ENCODE data around the gene DNAH10.

DNAH10 gene

DNA sequence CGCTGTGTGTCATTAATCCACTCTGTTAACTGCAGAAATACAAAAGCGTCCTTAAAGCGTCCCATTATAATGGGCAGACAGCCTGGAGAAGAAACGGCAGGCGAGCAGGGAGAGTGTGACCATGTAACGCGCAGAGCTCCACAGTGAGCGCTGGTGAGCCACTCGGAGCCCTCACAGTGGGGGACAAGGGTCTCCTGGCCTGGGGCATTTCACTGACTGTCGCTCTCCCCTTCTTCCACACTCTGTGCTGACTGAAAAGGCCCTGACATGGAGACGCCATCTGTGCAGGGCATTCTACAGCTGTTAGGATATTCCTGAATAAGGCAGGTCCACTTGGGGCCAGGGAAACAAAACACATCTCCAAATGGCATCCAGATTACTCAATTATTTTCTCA, 186.3 kb downstream of the DNAH10 start:
- Histone ChIP-seq H3K4me1 (ENCODE audit: control insufficient read depth, insufficient read depth, low read length) (peaks cover 8% of the 10 kb centered on the region), H3K4me3 (ENCODE audit: low read length in 2 of 2) (no peak overlapping the region), H3K9ac (ENCODE audit: low read length in 2 of 2) (no peak overlapping the region), H3K27me3 (ENCODE audit: control insufficient read depth in 1 of 2, insufficient read depth in 2 of 2, low read length in 2 of 2) (no peaks in the 10 kb centered on the region), H3K9me3 (ENCODE audit: control insufficient read depth in 2 of 2, low read length in 2 of 2) (no peaks in the 10 kb centered on the region), H3K27ac (ENCODE audit: low read length) (no peak overlapping the region), H3K36me3 (ENCODE audit: control insufficient read depth in 2 of 2, insufficient read depth in 2 of 2, low read length in 2 of 2) (peaks cover 14 to 17% of the 10 kb centered on the region in 2 donors)

DNA sequence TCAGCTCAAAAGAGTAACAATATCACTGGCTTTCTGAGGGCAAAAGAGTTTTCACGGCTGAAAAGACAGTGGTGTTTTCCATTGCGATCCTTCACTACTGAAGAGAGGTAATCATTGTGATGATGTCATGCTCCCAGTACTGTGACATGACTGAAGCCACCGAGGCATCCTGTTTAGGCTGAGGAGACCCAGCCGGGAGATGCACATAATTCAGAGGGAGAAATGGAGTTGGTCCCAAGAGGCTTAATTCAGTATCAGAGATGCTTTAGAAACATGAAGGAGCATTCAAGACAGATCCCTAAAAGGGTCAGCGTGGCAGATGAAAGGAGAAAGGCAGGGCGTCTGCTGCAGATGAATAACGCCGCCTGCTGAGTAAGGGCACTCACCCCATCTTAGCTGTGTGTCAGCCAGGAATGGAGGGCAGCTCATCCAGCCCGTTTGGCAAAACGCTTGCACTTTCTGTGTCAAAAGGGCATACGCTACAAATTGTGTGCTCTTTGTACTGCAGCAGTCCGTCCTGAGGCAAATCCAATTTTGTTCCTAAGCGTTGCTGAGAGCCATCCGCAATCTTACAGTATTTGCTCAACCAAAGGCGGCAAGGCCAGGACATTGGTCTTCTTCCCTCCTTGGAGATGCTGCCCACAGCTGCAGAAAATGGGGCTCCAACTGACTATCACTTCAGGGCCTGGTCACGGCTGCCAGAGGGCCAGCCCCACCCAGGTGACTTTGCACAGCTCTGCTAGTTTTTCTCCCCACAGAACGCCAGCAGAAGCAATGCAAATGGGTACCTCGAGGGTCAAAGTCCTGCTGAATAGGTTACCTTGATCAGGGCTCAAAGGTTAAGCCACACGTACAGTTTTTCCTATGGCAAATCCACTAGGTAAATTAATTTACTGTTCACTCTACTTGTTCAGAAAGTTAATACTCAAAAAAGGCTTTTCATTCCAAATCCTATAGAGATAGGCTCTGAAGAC, 187.0 kb downstream of the DNAH10 start:
- Histone ChIP-seq H3K9me3 (ENCODE audit: control insufficient read depth in 2 of 2, low read length in 2 of 2) (no peaks in the 10 kb centered on the region), H3K36me3 (ENCODE audit: control insufficient read depth in 2 of 2, insufficient read depth in 2 of 2, low read length in 2 of 2) (peaks cover 10 to 13% of the 10 kb centered on the region in 2 donors), H3K4me3 (ENCODE audit: low read length in 2 of 2) (no peak overlapping the region), H3K4me1 (ENCODE audit: control insufficient read depth, insufficient read depth, low read length) (peaks cover 8% of the 10 kb centered on the region), H3K27ac (ENCODE audit: low read length) (no peak overlapping the region), H3K27me3 (ENCODE audit: control insufficient read depth in 1 of 2, insufficient read depth in 2 of 2, low read length in 2 of 2) (no peaks in the 10 kb centered on the region), H3K9ac (ENCODE audit: low read length in 2 of 2) (no peak overlapping the region)

DNA sequence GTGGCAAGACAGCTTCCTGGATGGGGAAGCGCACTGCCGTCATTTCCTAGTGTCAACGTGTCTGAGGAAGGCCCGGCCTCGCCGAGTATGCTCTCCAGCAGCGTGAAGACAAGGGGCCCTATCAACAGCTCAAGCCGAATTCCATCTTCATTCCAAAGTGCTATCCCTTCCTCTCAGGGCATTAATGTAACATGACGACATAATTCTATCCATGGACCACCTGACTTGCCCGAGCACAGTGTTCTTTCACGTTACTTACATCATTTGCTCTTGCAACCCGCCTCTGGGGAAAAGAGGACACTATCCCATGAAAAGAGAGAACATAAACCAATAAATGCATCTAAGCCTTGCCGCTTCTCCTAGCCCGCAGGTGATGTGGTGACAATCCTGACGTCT, 187.7 kb downstream of the DNAH10 start:
- Histone ChIP-seq H3K9ac (ENCODE audit: low read length in 2 of 2) (no peak overlapping the region), H3K4me3 (ENCODE audit: low read length in 2 of 2) (no peak overlapping the region), H3K27ac (ENCODE audit: low read length) (no peak overlapping the region), H3K36me3 (ENCODE audit: control insufficient read depth in 2 of 2, insufficient read depth in 2 of 2, low read length in 2 of 2) (peaks cover 6 to 9% of the 10 kb centered on the region in 2 donors), H3K9me3 (ENCODE audit: control insufficient read depth in 2 of 2, low read length in 2 of 2) (no peaks in the 10 kb centered on the region), H3K27me3 (ENCODE audit: control insufficient read depth in 1 of 2, insufficient read depth in 2 of 2, low read length in 2 of 2) (no peaks in the 10 kb centered on the region), H3K4me1 (ENCODE audit: control insufficient read depth, insufficient read depth, low read length) (peaks cover 8% of the 10 kb centered on the region)

DNA sequence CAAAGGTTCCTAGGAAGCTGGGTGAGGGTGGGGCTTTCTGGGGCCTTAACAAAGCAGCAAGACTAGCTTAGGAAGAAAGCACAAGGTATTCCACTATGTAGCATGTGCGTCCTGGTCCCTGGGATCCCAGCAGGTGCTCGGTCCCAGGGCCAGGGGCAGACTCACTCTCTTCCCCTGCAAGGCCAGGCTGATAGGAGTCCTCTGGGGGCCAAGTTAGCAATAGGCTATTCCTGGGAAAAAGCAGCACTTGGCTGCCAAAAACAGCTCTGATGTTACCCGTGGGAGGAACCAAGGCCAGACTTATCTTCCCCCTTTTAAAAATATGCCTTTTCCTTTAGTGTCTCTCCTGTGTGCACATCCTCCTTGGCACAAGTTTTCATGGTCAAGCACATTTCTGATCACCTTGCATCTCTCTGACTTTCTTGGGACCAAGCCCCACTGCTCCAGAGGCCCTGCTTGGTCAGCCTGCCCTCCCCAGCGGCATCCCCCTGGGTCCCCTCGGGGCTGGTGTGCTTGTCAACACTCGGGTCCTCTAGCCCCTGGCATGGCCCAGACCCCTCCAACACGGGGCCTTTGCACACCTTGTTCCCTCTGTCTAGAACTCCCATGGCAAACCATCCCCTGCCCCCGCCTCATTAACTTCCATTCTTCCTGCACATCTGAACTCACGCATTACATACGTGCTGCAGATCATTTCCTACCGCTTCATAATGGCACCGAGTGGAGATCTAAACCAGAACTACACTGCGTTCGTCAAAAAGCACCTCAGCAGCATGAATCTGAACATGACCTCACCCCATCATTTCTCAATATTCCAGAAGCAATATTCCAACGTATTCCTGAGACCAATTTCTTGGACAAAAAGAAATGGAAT, 188.6 kb downstream of the DNAH10 start:
- H3K27me3 ChIP-seq (ENCODE audit: control insufficient read depth in 1 of 2, insufficient read depth in 2 of 2, low read length in 2 of 2): no peaks in the 10 kb centered on the region
- no peak overlapping the region for H3K9ac ChIP-seq (ENCODE audit: low read length in 2 of 2)
- no peak overlapping the region for H3K27ac ChIP-seq (ENCODE audit: low read length)
- peaks cover 0 to 3% of the 10 kb centered on the region in 2 donors for H3K36me3 ChIP-seq (ENCODE audit: control insufficient read depth in 2 of 2, insufficient read depth in 2 of 2, low read length in 2 of 2)
- H3K9me3 ChIP-seq (ENCODE audit: control insufficient read depth in 2 of 2, low read length in 2 of 2): no peaks in the 10 kb centered on the region
- peaks cover 8% of the 10 kb centered on the region for H3K4me1 ChIP-seq (ENCODE audit: control insufficient read depth, insufficient read depth, low read length)
- H3K4me3 ChIP-seq (ENCODE audit: low read length in 2 of 2): no peak overlapping the region

DNA sequence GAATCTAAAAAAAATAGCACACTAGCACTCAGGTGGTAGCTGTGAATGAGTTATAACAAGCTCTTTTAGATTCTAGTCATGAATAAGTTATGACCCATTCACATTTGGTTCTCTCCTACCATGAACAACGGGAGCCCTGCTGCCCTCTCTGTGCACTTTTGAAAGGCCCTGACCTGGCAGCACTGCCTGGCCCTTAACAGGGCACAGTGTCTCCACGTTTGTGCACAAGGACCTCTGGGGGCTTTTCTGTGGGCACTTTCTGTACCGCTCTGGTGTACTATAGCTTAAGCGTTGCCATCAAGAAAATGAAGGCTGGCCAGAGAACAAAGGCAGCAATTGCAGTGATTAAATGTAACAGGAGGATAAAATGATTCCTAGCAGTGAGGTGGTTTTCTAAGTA, 189.4 kb downstream of the DNAH10 start:
- Histone ChIP-seq H3K9ac (ENCODE audit: low read length in 2 of 2) (no peak overlapping the region), H3K27ac (ENCODE audit: low read length) (no peak overlapping the region), H3K9me3 (ENCODE audit: control insufficient read depth in 2 of 2, low read length in 2 of 2) (no peaks in the 10 kb centered on the region), H3K4me3 (ENCODE audit: low read length in 2 of 2) (no peak overlapping the region), H3K4me1 (ENCODE audit: control insufficient read depth, insufficient read depth, low read length) (peaks cover 5% of the 10 kb centered on the region), H3K27me3 (ENCODE audit: control insufficient read depth in 1 of 2, insufficient read depth in 2 of 2, low read length in 2 of 2) (no peaks in the 10 kb centered on the region), H3K36me3 (ENCODE audit: control insufficient read depth in 2 of 2, insufficient read depth in 2 of 2, low read length in 2 of 2) (peaks cover 0 to 3% of the 10 kb centered on the region in 2 donors)

DNA sequence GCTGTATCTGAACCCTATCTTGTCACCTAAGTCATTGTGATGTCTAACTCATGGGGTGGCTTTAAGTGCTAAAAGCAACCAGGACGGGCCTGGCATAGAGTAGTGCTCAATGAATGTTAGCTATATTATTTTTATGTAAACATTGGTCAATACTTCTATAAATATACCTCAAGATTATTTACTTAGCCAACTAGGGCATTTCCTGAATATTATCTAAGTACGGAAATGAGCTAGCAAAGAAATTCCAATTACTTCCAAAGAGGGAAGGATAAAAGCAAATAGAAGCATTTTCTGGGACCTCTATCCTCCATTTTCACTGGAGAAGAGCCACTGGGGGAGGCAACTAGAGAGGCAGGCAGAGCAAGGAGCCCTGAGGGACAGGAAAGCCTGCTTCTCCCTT, 189.9 kb downstream of the DNAH10 start:
- Histone ChIP-seq H3K9ac (ENCODE audit: low read length in 2 of 2) (no peak overlapping the region), H3K9me3 (ENCODE audit: control insufficient read depth in 2 of 2, low read length in 2 of 2) (no peaks in the 10 kb centered on the region), H3K4me3 (ENCODE audit: low read length in 2 of 2) (no peak overlapping the region), H3K36me3 (ENCODE audit: control insufficient read depth in 2 of 2, insufficient read depth in 2 of 2, low read length in 2 of 2) (peaks cover 0 to 3% of the 10 kb centered on the region in 2 donors), H3K27me3 (ENCODE audit: control insufficient read depth in 1 of 2, insufficient read depth in 2 of 2, low read length in 2 of 2) (no peaks in the 10 kb centered on the region), H3K4me1 (ENCODE audit: control insufficient read depth, insufficient read depth, low read length) (peaks cover 4% of the 10 kb centered on the region), H3K27ac (ENCODE audit: low read length) (no peak overlapping the region)

DNA sequence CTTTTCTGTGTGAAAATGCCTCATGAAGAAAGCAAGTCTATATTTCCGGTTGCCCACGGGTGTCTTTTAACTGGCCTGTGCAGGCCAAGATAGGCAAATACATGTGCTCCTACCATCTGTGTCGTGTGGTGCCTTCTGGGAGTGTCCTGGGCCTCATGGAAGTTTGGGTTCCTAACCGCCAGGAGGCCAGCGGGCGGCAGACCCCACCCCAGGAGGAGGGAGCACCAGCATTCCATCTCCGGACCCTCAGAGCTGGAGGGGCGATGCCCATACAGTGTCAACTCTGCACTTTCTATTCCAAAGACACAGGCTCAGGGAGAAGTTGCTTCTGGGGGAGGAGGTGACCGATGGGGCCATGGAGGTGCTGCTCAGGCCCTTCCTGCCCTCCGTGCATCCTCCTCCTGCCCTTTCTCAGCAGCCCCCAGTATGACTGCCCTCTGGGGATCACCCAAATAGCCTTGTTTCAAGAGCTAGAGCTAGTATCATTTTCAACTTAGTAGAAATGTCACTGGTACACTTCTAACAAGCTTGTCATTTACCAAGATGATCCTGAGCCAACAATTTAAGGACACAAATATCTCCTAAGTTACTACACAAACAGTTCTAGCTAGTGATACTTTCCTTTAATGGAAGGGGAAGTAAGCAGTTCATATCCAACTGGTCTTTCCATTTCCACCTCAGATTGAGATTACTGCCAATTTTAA, 192.7 kb downstream of the DNAH10 start:
- Histone ChIP-seq H3K27ac (ENCODE audit: low read length) (no peak overlapping the region), H3K27me3 (ENCODE audit: control insufficient read depth in 1 of 2, insufficient read depth in 2 of 2, low read length in 2 of 2) (no peaks in the 10 kb centered on the region), H3K9ac (ENCODE audit: low read length in 2 of 2) (no peak overlapping the region), H3K36me3 (ENCODE audit: control insufficient read depth in 2 of 2, insufficient read depth in 2 of 2, low read length in 2 of 2) (no peaks in the 10 kb centered on the region), H3K9me3 (ENCODE audit: control insufficient read depth in 2 of 2, low read length in 2 of 2) (no peaks in the 10 kb centered on the region), H3K4me1 (ENCODE audit: control insufficient read depth, insufficient read depth, low read length) (peaks cover 8% of the 10 kb centered on the region), H3K4me3 (ENCODE audit: low read length in 2 of 2) (no peak overlapping the region)

DNA sequence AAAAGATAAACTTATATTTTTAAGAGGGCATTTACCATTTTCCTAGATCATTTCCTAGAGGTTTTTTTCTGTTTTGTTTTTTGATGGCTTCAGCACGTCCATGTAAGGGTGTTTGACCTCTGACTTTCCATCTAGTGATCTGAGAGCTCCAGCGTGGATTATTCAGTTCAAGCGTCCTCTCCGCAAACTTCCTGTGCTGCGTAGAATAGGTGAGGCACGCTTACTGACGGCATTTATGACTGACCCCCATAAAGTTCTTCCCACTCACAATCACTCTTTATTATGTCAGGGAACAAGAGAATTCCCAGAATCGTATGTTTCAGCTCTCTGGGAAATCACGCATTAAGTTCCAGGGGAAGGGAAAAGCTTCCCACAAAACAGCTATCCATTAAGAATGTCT, 194.1 kb downstream of the DNAH10 start:
- Histone ChIP-seq H3K9me3 (ENCODE audit: control insufficient read depth in 2 of 2, low read length in 2 of 2) (no peaks in the 10 kb centered on the region), H3K27me3 (ENCODE audit: control insufficient read depth in 1 of 2, insufficient read depth in 2 of 2, low read length in 2 of 2) (no peaks in the 10 kb centered on the region)

DNA sequence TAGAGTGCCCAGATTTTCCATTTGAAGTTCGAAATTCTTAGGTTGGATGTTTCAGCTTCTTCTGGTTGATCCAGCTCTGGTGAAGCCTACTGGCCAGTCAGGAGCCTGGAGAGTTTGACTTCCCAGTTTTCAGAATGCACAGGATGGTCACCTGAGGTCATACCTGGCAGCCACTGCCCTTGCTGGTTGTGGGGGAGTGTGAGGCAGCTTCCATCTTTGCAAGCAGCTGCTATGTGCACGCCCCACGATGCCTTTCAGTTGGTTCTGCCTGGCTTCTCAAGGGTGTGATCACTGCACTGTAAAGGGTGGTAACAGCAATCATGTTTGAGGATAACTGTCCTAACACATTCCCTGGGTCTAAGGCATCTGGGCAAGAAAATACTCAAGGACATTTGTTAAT, 195.1 kb downstream of the DNAH10 start:
- no peak overlapping the region for H3K4me3 ChIP-seq (ENCODE audit: low read length in 2 of 2)
- no peak overlapping the region for H3K9ac ChIP-seq (ENCODE audit: low read length in 2 of 2)
- H3K4me1 ChIP-seq (ENCODE audit: control insufficient read depth, insufficient read depth, low read length): peaks cover 4% of the 10 kb centered on the region
- no peaks in the 10 kb centered on the region for H3K27me3 ChIP-seq (ENCODE audit: control insufficient read depth in 1 of 2, insufficient read depth in 2 of 2, low read length in 2 of 2)
- no peak overlapping the region for H3K27ac ChIP-seq (ENCODE audit: low read length)
- no peaks in the 10 kb centered on the region for H3K9me3 ChIP-seq (ENCODE audit: control insufficient read depth in 2 of 2, low read length in 2 of 2)
- no peaks in the 10 kb centered on the region for H3K36me3 ChIP-seq (ENCODE audit: control insufficient read depth in 2 of 2, insufficient read depth in 2 of 2, low read length in 2 of 2)

More for the DNA sequence above, 194.1 kb downstream of the DNAH10 start:
- H3K36me3 ChIP-seq (ENCODE audit: control insufficient read depth in 2 of 2, insufficient read depth in 2 of 2, low read length in 2 of 2): no peaks in the 10 kb centered on the region
- no peak overlapping the region for H3K4me3 ChIP-seq (ENCODE audit: low read length in 2 of 2)
- no peak overlapping the region for H3K27ac ChIP-seq (ENCODE audit: low read length)
- H3K9ac ChIP-seq (ENCODE audit: low read length in 2 of 2): no peak overlapping the region
- peaks cover 4% of the 10 kb centered on the region for H3K4me1 ChIP-seq (ENCODE audit: control insufficient read depth, insufficient read depth, low read length)

DNA sequence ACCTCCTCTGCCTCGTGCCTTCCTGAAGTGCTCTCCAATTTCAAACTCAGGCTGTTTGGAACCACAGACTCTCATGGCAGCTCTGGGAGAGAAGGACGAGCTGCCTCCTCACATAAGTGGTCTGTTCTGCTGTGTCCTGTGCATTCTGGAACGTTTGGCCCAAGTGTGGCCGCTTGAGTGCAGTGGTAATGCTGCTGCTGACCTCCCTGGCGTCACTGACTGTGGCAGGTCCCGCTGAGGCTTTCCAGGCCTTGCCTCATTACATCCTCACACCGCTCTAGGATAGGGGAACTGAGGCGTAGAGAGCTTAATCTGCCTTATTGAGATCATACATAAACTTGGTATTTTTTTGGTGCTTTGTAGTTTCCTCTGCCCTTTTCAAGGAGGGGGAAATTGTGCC, 196.4 kb downstream of the DNAH10 start:
- H3K36me3 ChIP-seq (ENCODE audit: control insufficient read depth in 2 of 2, insufficient read depth in 2 of 2, low read length in 2 of 2): no peaks in the 10 kb centered on the region
- no peaks in the 10 kb centered on the region for H3K27me3 ChIP-seq (ENCODE audit: control insufficient read depth in 1 of 2, insufficient read depth in 2 of 2, low read length in 2 of 2)
- H3K4me3 ChIP-seq (ENCODE audit: low read length in 2 of 2): no peak overlapping the region
- no peaks in the 10 kb centered on the region for H3K9me3 ChIP-seq (ENCODE audit: control insufficient read depth in 2 of 2, low read length in 2 of 2)
- H3K4me1 ChIP-seq (ENCODE audit: control insufficient read depth, insufficient read depth, low read length): peaks cover 4% of the 10 kb centered on the region
- H3K27ac ChIP-seq (ENCODE audit: low read length): peak overlapping the region; percentile 82
- H3K9ac ChIP-seq (ENCODE audit: low read length in 2 of 2): no peak overlapping the region
